A172 (cell line): ENCODE data around the gene SIRPA. TPM values are rescaled to one million over a fixed set of nuclear protein-coding genes. Genes with fewer than 3 reads are reported as not detected.

Source experiments
- DNase-seq: peaks from one replicate; pipeline ENCODE4 v3.0.0-alpha.2; 2015; ENCODE audit warnings: low spot score
- total RNA-seq: library from RNA; depleted of rRNA; stranded (reverse); fragments of >200 nt; shearing (Covaris generic); gene quantifications from 2 replicates; pipeline ENCODE4 v1.2.3, GENCODE V29; 2014

The SIRPA gene
- total RNA-seq, 1 experiment from 2014 or later, result 10.5 TPM

- DNase-seq, result no peak
These were observed 52.3 kb downstream of the SIRPA start for GRCh38 chr20:1947535-1947846.

- DNase-seq, result no peak
These were observed 54.3 kb downstream of the SIRPA start for GRCh38 chr20:1949347-1950100.

GRCh38 chr20:1950836-1951235 is 55.6 kb downstream of the SIRPA start:
- DNase-seq, result no peak

- no peak for DNase-seq
These were observed 56.4 kb downstream of the SIRPA start for GRCh38 chr20:1951436-1952115.

GRCh38 chr20:1952737-1953530 is 57.7 kb downstream of the SIRPA start:
- no peak for DNase-seq

GRCh38 chr20:1953621-1954020 is 58.4 kb downstream of the SIRPA start:
- no peak for DNase-seq

GRCh38 chr20:1955217-1955616 is 60.0 kb downstream of the SIRPA start:
- DNase-seq, result no peak

GRCh38 chr20:1958426-1958825 is 63.2 kb downstream of the SIRPA start:
- DNase-seq, result no peak

GRCh38 chr20:1959156-1959555 is 63.9 kb downstream of the SIRPA start:
- no peak for DNase-seq

GRCh38 chr20:1961374-1961773 is 66.2 kb downstream of the SIRPA start:
- no peak for DNase-seq

- DNase-seq, result no peak
These were observed 68.9 kb downstream of the SIRPA start for GRCh38 chr20:1964061-1964460.

GRCh38 chr20:1964659-1965405 is 69.6 kb downstream of the SIRPA start:
- DNase-seq, result no peak

- DNase-seq, result peak; percentile 41
These were observed 70.5 kb downstream of the SIRPA start for GRCh38 chr20:1965520-1966351.

- no peak for DNase-seq
These were observed 73.8 kb downstream of the SIRPA start for GRCh38 chr20:1968964-1969363.

GRCh38 chr20:1971893-1972586 is 76.8 kb downstream of the SIRPA start:
- DNase-seq, result no peak

GRCh38 chr20:1973601-1974440 is 78.6 kb downstream of the SIRPA start:
- DNase-seq, result no peak

GRCh38 chr20:1975291-1975690 is 80.1 kb downstream of the SIRPA start:
- no peak for DNase-seq

- DNase-seq, result no peak
These were observed 84.0 kb downstream of the SIRPA start for GRCh38 chr20:1979106-1979778.

- DNase-seq, result no peak
These were observed 87.5 kb downstream of the SIRPA start for GRCh38 chr20:1982686-1983085.
